Right lobe of liver (tissue), 4 donors: ENCODE results near the gene PDHA1.

Experiments
- CTCF ChIP-seq, 4 donors: fragments of 200-600 bp in 3 of 4; fragments of 450-650 bp in 1 of 4; IDR thresholded peaks; one replicate each; pipeline versions ENCODE4 v1.5.1 to v1.8.0; 2016 to 2022; ENCODE audit warnings: antibody characterized with exemption in 4 of 4, mild to moderate bottlenecking in 2 of 4
- POLR2A ChIP-seq: fragments of 450-650 bp; IDR thresholded peaks from one replicate; pipeline ENCODE4 v1.6.1; 2017; ENCODE audit warnings: antibody characterized with exemption, mild to moderate bottlenecking
- donor health status: DM: no; HTN: no; CAD: no.
- donor health status: DM: no; HTN: no; CAD: no.
- donor health status: DM: no; HTN: yes; CAD: no.

GRCh38 chrX:19410259-19410658 is 66.5 kb downstream of the PDHA1 start:
- TF ChIP-seq POLR2A (no peak), CTCF (IDR thresholded peaks at IDR 0.05) (no peak)
